Tongue (tissue), 2 donors: ENCODE results near the gene SPTLC3. TPM values are rescaled to one million over a fixed set of nuclear protein-coding genes. Genes with fewer than 3 reads are reported as not detected.

Experiments
- DNase-seq: peaks from one replicate; pipeline ENCODE4 v3.0.0-alpha.2; 2015
- total RNA-seq: library from RNA; depleted of rRNA; stranded (reverse); fragments of >200 nt; gene quantifications from one replicate; pipeline ENCODE4 v1.2.3, GENCODE V29; 2014

The SPTLC3 gene
- total RNA-seq, 1 donor from 2014 or later = 15.8 TPM

GRCh38 chr20:13200767-13201500 lies 192.2 kb downstream of the SPTLC3 start:
- DNase-seq = no peak

- peak; percentile 2 for DNase-seq
These were observed 193.8 kb downstream of the SPTLC3 start for GRCh38 chr20:13202565-13202964.

- no peak for DNase-seq
These were observed 196.7 kb downstream of the SPTLC3 start for GRCh38 chr20:13205425-13205824.

GRCh38 chr20:13205848-13206434 lies 197.2 kb downstream of the SPTLC3 start:
- DNase-seq = no peak

- DNase-seq = no peak
These were observed 198.2 kb downstream of the SPTLC3 start for GRCh38 chr20:13207016-13207415.

GRCh38 chr20:13211956-13212618 lies 203.3 kb downstream of the SPTLC3 start:
- DNase-seq = no peak

GRCh38 chr20:13212750-13213149 lies 204.0 kb downstream of the SPTLC3 start:
- DNase-seq = no peak

GRCh38 chr20:13213335-13213734 lies 204.6 kb downstream of the SPTLC3 start:
- DNase-seq = no peak

GRCh38 chr20:13216533-13216932 lies 207.8 kb downstream of the SPTLC3 start:
- no peak for DNase-seq

Other genes with a start within 250 kb of the SPTLC3 start
- gene ISM1, start 212.3 kb downstream of the SPTLC3 start, total RNA-seq = 7.6 TPM